MM.1S (cell line): ENCODE results near the gene ABTB2.

Experiments
- EZH2 ChIP-seq: fragments of 300-600 bp; sonication (generic); optimal IDR thresholded peaks from 2 replicates; pipeline ENCODE3; 2017; ENCODE audit warnings: low read depth, mild to moderate bottlenecking, antibody characterized with exemption, low read length, mixed read lengths
- EZH2phosphoT487 ChIP-seq: fragments of 300-600 bp; sonication (generic); IDR thresholded peaks from 2 replicates; pipeline ENCODE4 v1.6.1; 2018; ENCODE audit warnings: antibody characterized with exemption, low read length
- TF ChIP-seq, protein P1 (sequence below): fragments of 300-600 bp; sonication (generic); IDR thresholded peaks from 2 replicates; pipeline ENCODE4 v1.5.1; 2016; ENCODE audit warnings: antibody characterized with exemption, low read length, mixed read lengths

DNA sequence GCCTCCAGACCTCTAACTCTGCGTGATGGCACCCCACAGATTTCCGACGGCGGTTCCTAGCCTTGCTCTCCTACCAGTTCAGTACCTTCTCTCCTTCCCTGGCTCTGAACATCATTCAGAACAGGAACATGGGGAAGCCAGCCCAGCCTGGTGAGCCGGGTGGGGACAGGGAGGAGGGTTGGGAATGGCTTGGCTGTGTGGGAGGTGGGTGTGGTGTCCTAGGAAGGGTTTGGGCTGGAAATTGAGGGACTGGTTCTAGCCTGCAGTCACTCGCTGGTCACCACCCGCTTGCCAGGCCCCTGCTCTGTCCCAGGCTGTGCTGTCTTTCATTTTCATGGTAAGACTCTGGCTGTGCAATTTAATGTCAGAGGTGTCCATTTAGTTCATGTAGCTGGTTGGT, 218.5 kb downstream of the ABTB2 start:
- TF ChIP-seq, protein P1, sequence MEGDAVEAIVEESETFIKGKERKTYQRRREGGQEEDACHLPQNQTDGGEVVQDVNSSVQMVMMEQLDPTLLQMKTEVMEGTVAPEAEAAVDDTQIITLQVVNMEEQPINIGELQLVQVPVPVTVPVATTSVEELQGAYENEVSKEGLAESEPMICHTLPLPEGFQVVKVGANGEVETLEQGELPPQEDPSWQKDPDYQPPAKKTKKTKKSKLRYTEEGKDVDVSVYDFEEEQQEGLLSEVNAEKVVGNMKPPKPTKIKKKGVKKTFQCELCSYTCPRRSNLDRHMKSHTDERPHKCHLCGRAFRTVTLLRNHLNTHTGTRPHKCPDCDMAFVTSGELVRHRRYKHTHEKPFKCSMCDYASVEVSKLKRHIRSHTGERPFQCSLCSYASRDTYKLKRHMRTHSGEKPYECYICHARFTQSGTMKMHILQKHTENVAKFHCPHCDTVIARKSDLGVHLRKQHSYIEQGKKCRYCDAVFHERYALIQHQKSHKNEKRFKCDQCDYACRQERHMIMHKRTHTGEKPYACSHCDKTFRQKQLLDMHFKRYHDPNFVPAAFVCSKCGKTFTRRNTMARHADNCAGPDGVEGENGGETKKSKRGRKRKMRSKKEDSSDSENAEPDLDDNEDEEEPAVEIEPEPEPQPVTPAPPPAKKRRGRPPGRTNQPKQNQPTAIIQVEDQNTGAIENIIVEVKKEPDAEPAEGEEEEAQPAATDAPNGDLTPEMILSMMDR, result no peak
- TF ChIP-seq EZH2phosphoT487, result no peak
- TF ChIP-seq EZH2, result no peak
